ENCODE results near the gene ANKRD50.
A peak's percentile ranks its signal among the peaks of the same experiment; 100 is the strongest.

The ANKRD50 gene

GRCh38 chr4:124712372-124713184 lies at the start of gene ANKRD50:
ANKRD50 (minus strand) TSS chr4:124712732; CDS start chr4:124710511, 2,221 bp downstream.
- ATAC-seq = peak; percentile 77

GRCh38 chr4:124757126-124757525 lies 44.6 kb upstream of the ANKRD50 start:
- ATAC-seq = peak; percentile 35; the same call in 2 of the 3 replicates
- TF ChIP-seq ZNF70 (CRISPR knock-in tag; IDR thresholded peaks at IDR 0.05) = no peak
- no peak for TF ChIP-seq TCF4 (CRISPR knock-in tag; IDR thresholded peaks at IDR 0.05; ENCODE audit: borderline replicate concordance)
- TF ChIP-seq ZFP30 (CRISPR knock-in tag; IDR thresholded peaks at IDR 0.05) = no peak
- TF ChIP-seq GLIS3 (CRISPR knock-in tag; IDR thresholded peaks at IDR 0.05) = no peak
- no peak for TF ChIP-seq CSRNP3 (CRISPR knock-in tag; IDR thresholded peaks at IDR 0.05)
- TF ChIP-seq BACH2 (CRISPR knock-in tag; IDR thresholded peaks at IDR 0.05; ENCODE audit: borderline replicate concordance) = no peak
- no peak for TF ChIP-seq TSHZ2 (CRISPR knock-in tag; IDR thresholded peaks at IDR 0.05)

More at GRCh38 chr4:124712372-124713184, at the start of gene ANKRD50:
- TF ChIP-seq GLIS3 (CRISPR knock-in tag; IDR thresholded peaks at IDR 0.05) (peak; percentile 70; the same call in 1 of the 2 replicates), SNAI2 (CRISPR knock-in tag; IDR thresholded peaks at IDR 0.05) (no peak), CREB5 (CRISPR knock-in tag; IDR thresholded peaks at IDR 0.05; ENCODE audit: low read depth) (no peak), ZFP3 (CRISPR knock-in tag; IDR thresholded peaks at IDR 0.05) (peak; percentile 73; the same call in 1 of the 2 replicates), PATZ1 (CRISPR knock-in tag; IDR thresholded peaks at IDR 0.05; ENCODE audit: borderline replicate concordance) (peak; percentile 67; the same call in 1 of the 2 replicates), RARB (CRISPR knock-in tag; IDR thresholded peaks at IDR 0.05) (no peak), ZFP30 (CRISPR knock-in tag; IDR thresholded peaks at IDR 0.05) (no peak)

GRCh38 chr4:124754681-124755080 lies 42.1 kb upstream of the ANKRD50 start:
- TF ChIP-seq ZNF565 (CRISPR knock-in tag; conservative IDR thresholded peaks at IDR 0.05; ENCODE audit: low read depth) = no peak
- no peak for TF ChIP-seq OSR1 (CRISPR knock-in tag; IDR thresholded peaks at IDR 0.05)
- TF ChIP-seq PPARA (CRISPR knock-in tag; IDR thresholded peaks at IDR 0.05; ENCODE audit: borderline replicate concordance) = no peak
- TF ChIP-seq ISL1 (CRISPR knock-in tag; IDR thresholded peaks at IDR 0.05) = no peak
- TF ChIP-seq ZFP3 (CRISPR knock-in tag; IDR thresholded peaks at IDR 0.05) = no peak
- TF ChIP-seq SNAI2 (CRISPR knock-in tag; IDR thresholded peaks at IDR 0.05) = no peak
- TF ChIP-seq TSHZ2 (CRISPR knock-in tag; IDR thresholded peaks at IDR 0.05) = no peak
- no peak for TF ChIP-seq BACH2 (CRISPR knock-in tag; IDR thresholded peaks at IDR 0.05; ENCODE audit: borderline replicate concordance)
- no peak for TF ChIP-seq ZC3H10 (CRISPR knock-in tag; IDR thresholded peaks at IDR 0.05)
- no peak for TF ChIP-seq GLIS3 (CRISPR knock-in tag; IDR thresholded peaks at IDR 0.05)
- TF ChIP-seq ARNTL (CRISPR knock-in tag; IDR thresholded peaks at IDR 0.05; ENCODE audit: borderline replicate concordance, low read depth) = no peak
- no peak for ATAC-seq

Measured in SK-N-SH treated with all-trans-retinoic acid at 6 μM for 48 hours (cell line).